Posterior vena cava (tissue), 2 donors: Measurements from ENCODE around the gene MOB4. TPM values are rescaled to one million over a fixed set of nuclear protein-coding genes. Genes with fewer than 3 reads are reported as not detected.
"Not testable (repeated sequence)": the region's sequence is repeated elsewhere in the genome, so short reads cannot be mapped to it uniquely, and the experiment has no call there.

Source experiments
- DNase-seq: peaks from one replicate; pipeline ENCODE4 v3.0.0-alpha.2; 2020; ENCODE audit warnings: low spot score
- intact Hi-C, 2 donors: fragments of 100-400 bp; cut with DNase I; formaldehyde crosslinking; loops; one replicate each; pipeline versions ENCODE4 v1.14.1 to v1.14.2; 2022 to 2023
- total RNA-seq, 2 donors: library from RNA; stranded (reverse); fragmentation: NEBNext Ultra II Directional; extraction: Animal tissue kit (Norgen Biotek cat#: 25700); gene quantifications; one replicate each; pipeline ENCODE4 v1.2.1, GENCODE V29; 2021
- donor health status: DM: yes; HTN: yes; CAD: no.
- donor health status: DM: yes; HTN: yes; CAD: no.

The MOB4 gene
- total RNA-seq, 2 donors from 2014 or later = 35.1 to 55.4 TPM

- DNase-seq = peak; percentile 17
- intact Hi-C loops = no loop called here
Measured at GRCh38 chr2:197504000-197504399, 11.9 kb upstream of the MOB4 start.

GRCh38 chr2:197504512-197504911 is 11.4 kb upstream of the MOB4 start:
- peak; percentile 31 for DNase-seq
- intact Hi-C loops = no loop called here

- DNase-seq = no peak
- intact Hi-C loops = no loop called here
Measured at GRCh38 chr2:197506658-197507057, 9.2 kb upstream of the MOB4 start.

GRCh38 chr2:197513915-197514314 is 2.0 kb upstream of the MOB4 start:
- intact Hi-C loops = loop anchor here in 1 of 2 donors (10.0 kb wide), 2 partner anchors 191 to 261 kb away; partner anchors contain the start of gene MARS2
- DNase-seq = no peak

DNA sequence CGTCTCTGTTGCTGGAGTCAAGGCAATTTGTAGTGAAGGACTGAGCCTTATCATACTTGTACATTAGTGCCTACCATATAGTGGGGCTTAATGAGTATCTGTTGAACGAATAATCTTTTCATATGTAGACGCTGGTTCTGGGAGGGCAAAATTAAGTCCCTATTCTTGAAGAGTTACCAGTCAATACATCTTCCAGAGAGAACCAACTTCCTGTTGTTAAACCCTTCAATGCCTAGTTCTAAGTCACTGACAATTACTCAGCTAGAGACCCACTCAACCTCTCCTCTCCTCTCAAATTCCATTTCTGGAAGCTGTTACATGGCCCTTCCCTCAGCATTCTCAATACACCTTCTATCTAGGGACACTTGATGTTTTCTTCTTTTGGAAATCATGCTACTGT is 1.1 kb upstream of the MOB4 start:
- DNase-seq = no peak
- intact Hi-C loops = loop anchor here in 1 of 2 donors (10.0 kb wide), 2 partner anchors 190 to 260 kb away; partner anchors contain the start of gene MARS2

DNA sequence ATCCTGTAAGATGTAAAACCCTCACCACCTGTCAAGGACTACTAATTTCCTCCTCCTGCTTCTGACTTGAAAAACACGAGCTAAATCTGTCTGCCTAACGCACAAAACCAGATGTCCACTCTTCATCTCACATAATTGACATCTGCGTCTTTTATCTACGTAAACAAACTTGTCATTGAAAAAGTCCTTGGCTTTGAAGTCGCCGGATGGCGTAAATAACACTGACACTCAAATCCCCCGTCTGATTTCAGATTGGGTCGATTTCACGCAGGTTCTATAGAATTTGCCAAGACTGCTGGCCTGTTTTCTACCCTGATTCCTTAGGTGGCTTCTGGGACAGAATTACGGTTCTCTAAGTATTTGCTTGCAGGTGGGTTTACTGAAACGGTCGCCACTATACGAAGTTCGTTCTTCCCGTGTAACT is 539 bp upstream of the MOB4 start:
- intact Hi-C loops = loop anchor here in 1 of 2 donors (10.0 kb wide), 2 partner anchors 189 to 259 kb away; partner anchors contain the start of gene MARS2
- no peak for DNase-seq

DNA sequence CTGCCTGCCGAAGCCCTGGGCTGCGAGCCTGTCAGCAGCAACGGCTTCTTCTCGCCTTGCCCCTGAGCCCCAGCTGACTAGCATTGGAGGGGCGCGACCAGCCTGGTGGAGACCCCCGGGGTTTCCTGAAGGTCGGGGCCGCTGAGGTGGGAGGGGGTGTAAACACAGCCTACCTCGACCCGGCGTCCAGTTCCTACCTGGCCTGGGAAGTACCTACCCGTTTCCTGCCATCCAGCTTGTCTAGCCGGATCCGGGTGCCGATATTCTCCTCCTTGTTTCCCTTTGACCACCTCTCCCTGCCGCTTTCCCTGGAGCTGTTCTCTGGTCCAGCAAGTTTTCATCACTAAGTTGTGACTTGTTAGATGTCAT is 511 bp downstream of the MOB4 start:
- DNase-seq = no peak
- intact Hi-C loops = loop anchor here in 1 of 2 donors (10.0 kb wide), 2 partner anchors 188 to 258 kb away; partner anchors contain the start of gene MARS2

GRCh38 chr2:197517150-197517549 is 1.3 kb downstream of the MOB4 start:
- DNase-seq = no peak
- intact Hi-C loops = loop anchor here in 1 of 2 donors (10.0 kb wide), 2 partner anchors 188 to 258 kb away; partner anchors contain the start of gene MARS2

- DNase-seq = no peak
- intact Hi-C loops = no loop called here
Measured at GRCh38 chr2:197538412-197538811, 22.5 kb downstream of the MOB4 start.

DNA sequence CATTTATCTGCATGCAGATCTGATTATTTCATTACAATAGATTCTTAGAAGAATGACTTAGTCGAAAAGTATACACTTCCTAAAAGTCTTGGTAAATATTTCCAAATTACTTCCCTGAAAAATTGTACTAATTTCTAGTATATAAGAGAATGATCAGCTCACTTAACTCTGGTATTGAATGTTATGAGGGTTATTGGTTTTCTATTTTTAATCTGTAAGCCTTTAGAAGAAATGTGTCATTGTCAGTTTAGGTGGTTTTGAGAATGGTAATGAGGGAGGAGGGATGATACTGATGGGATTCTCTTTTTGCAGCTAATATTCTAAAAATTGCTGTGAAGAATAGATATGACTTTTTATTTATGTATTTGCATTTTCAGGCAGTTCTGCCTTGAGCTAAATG is 23.9 kb downstream of the MOB4 start:
- intact Hi-C loops = no loop called here
- no peak for DNase-seq

DNA sequence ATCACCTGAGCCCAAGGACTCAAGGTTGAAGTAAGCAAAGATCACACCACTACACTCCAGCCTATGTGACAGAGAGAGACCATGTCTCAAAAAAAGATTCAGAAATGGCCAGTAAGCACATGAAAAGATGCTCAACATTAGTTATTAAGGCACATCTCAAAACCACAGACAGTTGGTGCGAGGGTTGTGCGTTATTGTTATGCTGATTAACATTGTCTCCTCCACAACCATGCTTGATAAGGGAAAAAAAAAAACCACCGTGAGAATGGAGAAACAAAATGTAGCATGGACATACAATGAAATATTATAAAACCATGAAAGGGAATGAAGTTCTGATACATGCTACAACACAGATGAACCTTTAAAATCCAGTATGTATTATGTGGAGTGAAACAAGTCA is 27.3 kb downstream of the MOB4 start:
- no peak for DNase-seq

DNA sequence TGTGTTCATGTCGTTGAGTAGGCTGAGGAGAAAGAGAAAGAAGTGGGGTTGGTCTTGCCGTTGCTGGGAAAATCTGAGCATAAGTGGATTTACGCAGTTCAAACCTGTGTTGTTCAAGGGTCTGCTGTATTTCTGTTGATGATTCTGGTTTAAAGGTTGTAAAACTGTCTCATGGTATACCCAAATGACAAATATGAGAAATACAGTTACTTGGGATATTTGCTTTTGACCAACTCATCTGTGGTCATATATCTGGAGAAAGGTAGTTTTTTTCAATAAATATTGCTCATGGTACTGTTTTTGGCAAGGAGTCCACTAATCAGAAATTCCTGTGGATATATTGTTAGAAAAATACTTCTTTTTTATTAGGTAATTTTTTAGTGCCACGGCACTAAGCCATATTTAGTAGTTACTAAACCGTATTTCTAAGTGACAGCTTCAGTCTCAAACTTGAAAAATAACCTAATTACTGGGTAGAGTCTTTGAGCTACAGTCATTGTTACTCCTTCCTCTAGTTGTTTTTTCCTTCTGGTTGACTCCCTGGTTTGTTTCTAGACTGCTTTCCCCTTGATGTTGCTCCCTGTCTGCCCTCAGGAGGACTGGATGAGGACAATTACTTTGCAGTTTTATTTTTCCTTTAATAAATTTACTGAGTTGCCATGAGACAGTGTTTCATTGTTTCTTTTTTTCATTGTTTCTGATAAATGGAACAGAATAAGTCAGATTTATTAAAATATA is 31.5 kb downstream of the MOB4 start:
- intact Hi-C loops = no loop called here
- DNase-seq = no peak

More for the DNA sequence above, 27.3 kb downstream of the MOB4 start:
- intact Hi-C loops = no loop called here

DNA sequence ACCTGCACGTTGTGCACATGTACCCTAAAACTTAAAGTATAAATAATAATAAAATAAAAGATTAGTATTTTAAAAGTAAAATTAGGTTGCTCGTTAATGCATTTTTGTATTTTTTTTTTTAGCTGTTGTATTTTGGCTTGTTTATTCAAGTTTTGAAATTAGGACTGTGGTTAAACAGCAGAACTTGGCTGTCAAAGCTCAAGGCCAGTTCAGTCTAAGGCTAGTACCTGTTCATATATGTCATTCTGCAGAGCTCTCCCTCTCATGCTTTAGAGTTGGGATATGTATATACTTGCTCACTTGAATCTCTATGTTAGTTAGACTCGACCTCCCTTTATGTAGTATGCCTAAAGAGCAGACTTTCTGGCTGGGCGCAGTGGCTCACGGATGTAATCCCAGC is 32.7 kb downstream of the MOB4 start:
- intact Hi-C loops = no loop called here
- no peak for DNase-seq

DNA sequence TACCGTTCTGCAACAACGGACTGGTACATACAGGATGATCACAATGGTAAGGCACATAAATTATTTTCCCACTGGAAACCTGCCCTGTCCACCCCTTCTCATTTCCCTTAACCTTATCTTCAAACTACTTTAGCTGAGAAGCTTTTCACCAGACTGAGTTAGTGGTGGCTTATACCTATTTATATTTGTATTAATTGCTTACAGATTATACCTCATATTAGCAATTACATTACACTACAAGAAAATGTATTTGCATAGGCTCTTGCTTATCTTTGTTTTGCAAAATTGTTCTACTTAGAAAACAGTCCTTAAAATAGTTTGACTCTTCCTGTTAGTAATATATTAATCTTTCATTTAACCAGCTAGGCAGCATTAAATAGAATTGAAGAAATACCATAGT is 35.4 kb downstream of the MOB4 start:
- DNase-seq, intact Hi-C loops: not testable (repeated sequence)

DNA sequence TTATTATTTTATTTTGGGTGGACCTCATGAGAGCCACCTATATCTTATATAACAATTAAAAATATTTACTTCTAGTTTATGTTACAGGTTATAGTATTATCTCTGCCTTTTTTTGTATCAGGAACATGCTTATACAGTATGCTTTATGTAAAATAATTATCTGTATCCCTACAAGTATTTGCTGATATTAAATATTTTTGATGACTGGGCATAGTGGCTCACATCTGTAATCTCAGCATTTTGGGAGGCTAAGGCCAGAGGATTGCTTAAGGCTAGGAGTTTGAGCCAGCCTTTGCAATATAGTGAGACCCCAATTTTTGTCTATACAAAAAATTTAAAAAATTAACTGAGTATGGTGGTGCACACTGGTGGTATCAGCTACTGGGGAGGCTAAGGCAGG is 39.6 kb downstream of the MOB4 start:
- DNase-seq = no peak
- intact Hi-C loops = no loop called here

DNA sequence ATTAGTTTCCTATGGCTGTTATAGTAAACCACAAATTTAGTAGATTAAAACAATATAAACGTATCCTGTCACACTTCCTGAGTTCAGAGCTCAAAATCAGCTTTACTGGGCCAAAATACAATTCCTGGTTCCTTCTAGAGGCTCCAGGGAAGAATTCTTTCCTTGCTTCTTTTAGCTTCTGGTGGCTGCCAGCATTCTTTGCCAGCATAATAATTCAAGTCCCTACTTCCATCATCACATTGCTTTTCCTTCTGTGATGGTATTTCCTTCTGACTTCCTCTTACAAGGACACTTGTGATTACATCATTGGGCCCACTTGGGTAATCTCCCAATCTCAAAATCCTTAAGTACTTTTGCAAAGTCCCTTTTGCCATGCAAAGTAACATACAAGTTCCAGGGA is 40.6 kb downstream of the MOB4 start:
- intact Hi-C loops = no loop called here
- no peak for DNase-seq

GRCh38 chr2:197558393-197558792 is 42.5 kb downstream of the MOB4 start:
- DNase-seq = no peak
- intact Hi-C loops = no loop called here

GRCh38 chr2:197559681-197560080 is 43.8 kb downstream of the MOB4 start:
- DNase-seq = no peak
- intact Hi-C loops = no loop called here

DNA sequence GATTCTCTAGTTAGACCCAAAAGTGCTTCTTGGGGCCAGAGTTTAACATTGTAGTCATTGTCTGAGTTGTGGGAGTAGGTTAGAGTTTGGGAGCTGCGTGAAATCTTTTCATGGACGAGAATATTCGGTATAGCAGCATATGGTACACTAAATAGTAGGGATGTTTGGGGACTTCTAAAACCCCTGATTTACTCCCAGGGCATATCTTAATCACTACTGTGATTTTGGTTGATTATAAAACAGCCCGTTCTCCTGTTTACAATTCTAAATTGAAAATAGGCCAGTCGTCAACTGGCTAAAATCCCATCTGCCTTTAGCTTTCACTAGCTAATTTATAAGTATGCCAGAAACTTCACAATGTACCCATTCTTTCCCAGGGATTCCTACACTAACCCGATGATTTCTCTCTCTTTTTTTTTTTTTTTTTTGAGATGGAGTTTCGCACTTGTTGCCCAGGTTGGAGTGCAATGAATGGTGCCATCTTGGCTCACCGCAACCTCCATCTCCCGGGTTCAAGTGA is 44.3 kb downstream of the MOB4 start:
- no peak for DNase-seq
- intact Hi-C loops = no loop called here

- intact Hi-C loops = loop anchor here in 1 of 2 donors (2.0 kb wide), 1 partner anchor 39 kb away; no protein-coding TSS in a partner anchor
- DNase-seq = no peak
Measured at GRCh38 chr2:197571627-197572271, 55.9 kb downstream of the MOB4 start.
